Activated T-cell treated with anti-CD3 and anti-CD28 coated beads, Interleukin-2, amount 50 U/mL, for 24 hours (primary cell): ENCODE results near the gene S100A10.

Experiments used
- DNase-seq: peaks from one replicate; pipeline ENCODE4 v3.0.0-alpha.2; 2020
- H3K27ac Mint-ChIP-seq: 2 replicates; pipeline ENCODE4 v1.8.0; 2020; ENCODE audit warnings: mild to moderate bottlenecking, mixed read lengths
- H3K27me3 Mint-ChIP-seq: 2 replicates; pipeline ENCODE4 v1.8.0; 2020; ENCODE audit warnings: mixed read lengths
- H3K36me3 Mint-ChIP-seq: 2 replicates; pipeline ENCODE4 v1.8.0; 2020; ENCODE audit warnings: low read depth, mixed read lengths
- H3K4me1 Mint-ChIP-seq: 2 replicates; pipeline ENCODE4 v1.8.0; 2020; ENCODE audit warnings: low read depth, mixed read lengths
- H3K4me3 Mint-ChIP-seq: 2 replicates; pipeline ENCODE4 v1.8.0; 2020; ENCODE audit warnings: mild to moderate bottlenecking, moderate library complexity, mixed read lengths
- H3K9me3 Mint-ChIP-seq: 2 replicates; pipeline ENCODE4 v1.8.0; 2020; ENCODE audit warnings: mixed read lengths

The S100A10 gene

DNA sequence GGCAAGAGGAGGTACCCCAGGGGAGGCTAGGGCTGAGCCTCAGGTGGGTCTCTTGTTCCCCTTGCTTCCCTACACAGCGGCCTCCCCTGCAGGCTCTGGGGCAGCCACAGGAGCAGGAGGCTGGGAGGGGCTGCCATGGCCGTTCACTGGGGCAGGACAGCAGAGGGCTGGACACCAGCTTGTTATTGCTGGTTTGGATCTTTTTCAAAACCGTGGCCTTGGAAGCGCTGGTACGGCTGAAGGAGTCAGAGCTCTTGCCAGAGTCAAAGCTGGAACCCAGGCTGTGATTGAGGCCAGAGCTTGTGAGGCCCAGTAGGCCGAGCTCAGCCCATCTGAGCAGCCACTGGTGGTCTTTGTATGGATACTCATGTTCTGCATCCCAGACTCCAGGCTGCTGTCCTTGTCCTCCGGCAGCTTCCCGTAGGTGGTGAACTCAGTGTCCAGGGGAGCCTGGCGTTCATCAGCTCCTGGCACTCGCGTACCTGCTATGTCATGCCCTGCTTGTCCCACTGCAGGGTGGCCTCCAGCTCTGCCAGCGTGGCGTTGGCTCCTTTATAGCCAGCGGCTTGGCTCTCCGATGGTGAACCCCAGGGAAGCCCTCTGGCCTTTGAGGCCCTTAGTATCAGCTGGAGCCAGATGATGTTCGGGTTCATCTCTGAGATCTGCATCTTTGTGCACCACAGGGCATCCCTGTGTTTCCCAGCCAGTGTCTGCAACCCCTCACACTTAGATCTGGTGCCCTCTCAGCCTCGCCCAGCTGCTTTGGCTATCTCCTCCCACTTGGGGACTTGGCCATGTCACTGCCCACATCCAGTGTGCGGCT lies 44.1 kb downstream of the S100A10 start:
- DNase-seq = no peak

GRCh38 chr1:151948506-151948905 lies 45.2 kb downstream of the S100A10 start:
- Mint-ChIP-seq H3K9me3 (no peaks in the 10 kb centered on the region), H3K27me3 (no peaks in the 10 kb centered on the region), H3K4me3 (no peak overlapping the region), H3K27ac (no peak overlapping the region), H3K4me1 (peaks cover 34% of the 10 kb centered on the region), H3K36me3 (no peaks in the 10 kb centered on the region)
- no peak for DNase-seq

More for the DNA sequence above, 44.1 kb downstream of the S100A10 start:
- H3K27ac Mint-ChIP-seq = no peak overlapping the region
- H3K9me3 Mint-ChIP-seq = no peaks in the 10 kb centered on the region
- H3K4me3 Mint-ChIP-seq = no peak overlapping the region
- H3K36me3 Mint-ChIP-seq = no peaks in the 10 kb centered on the region
- H3K27me3 Mint-ChIP-seq = no peaks in the 10 kb centered on the region
- peaks cover 27% of the 10 kb centered on the region for H3K4me1 Mint-ChIP-seq

DNA sequence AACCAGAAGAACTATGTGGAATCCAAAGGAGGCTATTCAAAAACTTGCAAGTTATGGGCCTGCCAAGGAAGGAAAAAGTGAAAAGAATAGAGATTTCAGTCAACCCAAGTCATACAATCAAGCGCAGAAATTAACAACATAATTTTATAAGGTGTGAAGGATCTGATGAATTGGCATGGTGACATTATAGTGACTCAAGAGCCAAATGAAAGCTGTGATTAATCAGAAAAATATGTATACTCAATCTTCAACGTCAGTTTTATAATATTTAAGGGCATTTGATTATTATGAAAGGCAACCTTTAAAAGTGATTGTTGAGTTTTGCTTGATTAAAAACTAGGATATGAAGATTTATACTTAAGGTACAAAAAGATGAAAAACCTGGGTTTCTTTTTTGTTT lies 46.5 kb downstream of the S100A10 start:
- Mint-ChIP-seq H3K9me3 (no peaks in the 10 kb centered on the region), H3K27me3 (no peaks in the 10 kb centered on the region), H3K4me3 (no peak overlapping the region), H3K4me1 (peaks cover 44% of the 10 kb centered on the region), H3K27ac (peak overlapping the region; percentile 92), H3K36me3 (no peaks in the 10 kb centered on the region)
- DNase-seq = no peak

DNA sequence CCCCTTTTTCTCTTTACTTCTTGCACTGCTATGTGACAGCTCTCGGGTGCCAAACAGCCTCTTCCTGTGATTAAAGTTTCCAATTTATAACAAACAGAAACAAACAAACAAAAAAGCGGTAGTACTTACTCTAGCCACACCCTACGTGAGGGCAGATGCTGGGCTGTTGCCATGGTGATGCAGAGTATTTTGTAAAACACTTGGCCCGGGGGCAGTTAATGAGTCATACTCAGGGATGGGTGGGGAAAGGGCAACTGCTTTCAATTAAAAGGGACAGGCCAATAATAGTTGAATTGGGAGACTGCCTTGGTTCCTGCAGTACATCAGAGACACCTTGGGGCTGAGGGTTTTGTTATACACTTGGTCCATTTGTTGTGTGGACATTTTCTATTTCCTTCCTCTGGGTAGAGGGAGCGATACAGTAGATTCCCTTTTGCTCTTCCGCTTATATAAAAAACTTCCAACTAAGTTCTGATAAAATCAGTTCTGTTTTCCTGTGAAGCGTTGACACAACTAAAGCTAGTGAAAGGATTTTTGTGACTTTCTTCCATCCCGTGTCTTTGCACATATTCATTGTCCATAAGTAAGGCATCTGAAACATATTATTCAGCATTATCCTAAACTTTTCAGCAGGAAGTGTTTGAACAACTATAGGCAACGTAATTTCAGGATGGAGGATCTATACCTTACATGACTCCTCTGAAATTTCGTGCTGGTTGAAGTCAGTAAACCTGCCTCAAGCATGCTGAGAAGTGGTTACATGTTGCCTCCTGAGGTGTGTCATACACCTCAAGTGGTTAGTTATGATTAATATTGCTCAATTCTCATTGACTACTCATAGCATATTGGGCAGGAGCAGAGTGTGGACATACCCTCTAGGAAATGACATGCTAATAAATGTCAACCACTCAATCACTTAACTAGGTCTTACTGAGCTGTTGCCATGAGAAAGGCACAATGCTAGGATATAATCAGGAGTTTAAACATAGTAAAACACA lies 47.6 kb downstream of the S100A10 start:
- no peaks in the 10 kb centered on the region for H3K36me3 Mint-ChIP-seq
- peak overlapping the region; percentile 33 for H3K4me3 Mint-ChIP-seq
- peaks cover 55% of the 10 kb centered on the region for H3K4me1 Mint-ChIP-seq
- DNase-seq = peak; percentile 61
- H3K27ac Mint-ChIP-seq = peak overlapping the region; percentile 92
- no peaks in the 10 kb centered on the region for H3K9me3 Mint-ChIP-seq
- H3K27me3 Mint-ChIP-seq = no peaks in the 10 kb centered on the region

DNA sequence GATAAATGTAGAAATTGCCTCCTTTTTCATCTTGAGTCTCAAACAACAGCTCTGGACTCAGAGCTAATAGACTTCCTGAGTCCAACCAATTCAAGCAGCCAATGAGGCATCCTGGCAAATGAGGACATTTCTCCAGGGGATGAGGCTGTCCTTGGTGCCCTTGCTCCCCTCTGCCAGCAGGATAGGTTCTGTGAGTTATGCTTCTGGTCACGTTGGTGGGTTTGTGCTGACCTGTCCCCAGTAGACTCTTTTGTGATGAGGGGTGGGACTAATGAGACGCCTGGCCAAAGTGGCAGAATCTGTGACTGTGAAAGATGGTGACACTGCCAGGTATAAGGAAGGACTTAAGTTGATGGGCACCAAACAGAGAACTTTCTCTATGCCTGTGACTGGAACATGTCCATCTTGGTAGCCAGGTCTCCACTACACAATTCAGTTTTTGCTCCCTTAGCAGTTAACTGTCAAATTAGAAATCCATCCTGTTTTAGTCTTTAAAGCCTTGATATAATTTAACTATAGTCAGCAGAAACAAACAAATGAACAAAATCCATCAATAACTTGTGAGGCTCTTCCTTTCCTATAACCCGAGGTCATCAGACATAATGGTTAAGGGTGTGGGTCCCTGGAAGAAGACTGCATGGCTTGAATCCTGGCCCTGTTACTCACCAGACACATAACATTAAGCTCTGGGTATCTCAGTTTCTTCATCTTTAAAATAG lies 48.6 kb downstream of the S100A10 start:
- H3K9me3 Mint-ChIP-seq = no peaks in the 10 kb centered on the region
- no peaks in the 10 kb centered on the region for H3K27me3 Mint-ChIP-seq
- peak overlapping the region; percentile 33 for H3K4me3 Mint-ChIP-seq
- no peak for DNase-seq
- H3K27ac Mint-ChIP-seq = peak overlapping the region; percentile 92
- H3K36me3 Mint-ChIP-seq = no peaks in the 10 kb centered on the region
- H3K4me1 Mint-ChIP-seq = peaks cover 64% of the 10 kb centered on the region

GRCh38 chr1:151944126-151944856 lies 49.4 kb downstream of the S100A10 start:
- Mint-ChIP-seq H3K36me3 (no peaks in the 10 kb centered on the region), H3K9me3 (no peaks in the 10 kb centered on the region), H3K27ac (peak overlapping the region; percentile 92), H3K4me3 (no peak overlapping the region), H3K4me1 (peaks cover 66% of the 10 kb centered on the region), H3K27me3 (no peaks in the 10 kb centered on the region)
- no peak for DNase-seq

DNA sequence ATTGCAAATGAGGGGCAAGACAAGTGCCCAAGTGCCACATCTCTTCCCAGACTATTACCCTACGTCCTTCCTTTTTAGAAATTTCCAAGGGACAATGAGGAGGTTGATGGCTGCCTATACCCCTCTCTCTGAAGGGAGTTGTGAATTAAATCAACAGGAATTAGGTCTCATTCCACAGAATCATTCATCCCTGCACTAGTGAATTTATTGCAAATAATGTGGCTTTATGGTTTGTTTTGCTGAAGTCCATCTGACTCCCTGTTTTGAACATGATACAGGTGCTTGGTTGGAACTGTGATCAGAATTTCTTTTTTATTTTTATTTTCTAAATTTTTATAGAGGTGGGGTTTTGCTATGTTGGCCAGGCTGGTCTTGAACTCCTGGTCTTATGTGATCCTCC lies 50.1 kb downstream of the S100A10 start:
- H3K27me3 Mint-ChIP-seq = no peaks in the 10 kb centered on the region
- no peaks in the 10 kb centered on the region for H3K9me3 Mint-ChIP-seq
- H3K4me3 Mint-ChIP-seq = no peak overlapping the region
- no peak for DNase-seq
- H3K27ac Mint-ChIP-seq = no peak overlapping the region
- no peaks in the 10 kb centered on the region for H3K36me3 Mint-ChIP-seq
- H3K4me1 Mint-ChIP-seq = peaks cover 66% of the 10 kb centered on the region

DNA sequence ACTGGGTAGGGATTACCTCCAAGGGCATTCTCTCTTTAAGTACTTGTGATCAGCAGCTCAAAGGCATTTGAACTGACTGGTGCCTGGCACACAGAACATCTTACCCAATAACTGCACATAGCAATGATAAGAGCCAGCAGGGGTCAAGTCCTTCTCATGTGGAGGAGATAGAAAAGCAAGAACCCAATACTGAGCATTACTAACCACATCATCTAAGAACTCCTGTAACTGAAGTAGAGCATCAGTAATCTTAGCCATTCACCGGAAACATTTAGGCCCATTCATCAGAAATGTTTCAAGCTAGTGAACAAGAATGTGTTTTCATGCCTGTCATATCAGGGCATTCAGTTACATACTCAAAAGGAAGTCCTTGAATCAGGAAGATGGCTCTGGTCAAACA lies 50.8 kb downstream of the S100A10 start:
- Mint-ChIP-seq H3K4me3 (no peak overlapping the region), H3K27me3 (no peaks in the 10 kb centered on the region), H3K4me1 (peaks cover 66% of the 10 kb centered on the region), H3K9me3 (no peaks in the 10 kb centered on the region), H3K36me3 (no peaks in the 10 kb centered on the region), H3K27ac (peak overlapping the region; percentile 55)
- DNase-seq = no peak

DNA sequence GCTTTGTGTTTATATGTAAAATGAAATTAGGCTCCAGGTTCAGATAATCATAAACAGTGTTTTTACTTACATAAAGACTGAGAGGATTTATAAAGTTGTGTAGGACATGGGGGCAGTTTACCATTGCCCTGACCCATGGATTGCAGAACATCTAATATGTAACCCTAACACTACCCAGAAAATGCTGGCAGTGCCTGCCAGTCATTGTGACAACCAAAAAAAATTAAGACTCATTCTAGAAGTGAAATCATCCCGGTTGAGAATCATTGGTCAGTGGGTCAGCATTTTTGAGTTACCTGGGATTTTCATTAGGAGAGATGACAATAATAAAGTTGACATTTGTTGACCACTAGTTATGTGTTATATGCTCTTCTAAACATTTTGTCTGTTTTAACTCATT lies 53.1 kb downstream of the S100A10 start:
- Mint-ChIP-seq H3K9me3 (no peaks in the 10 kb centered on the region), H3K27ac (peak overlapping the region; percentile 94), H3K4me1 (peaks cover 49% of the 10 kb centered on the region), H3K36me3 (no peaks in the 10 kb centered on the region), H3K27me3 (no peaks in the 10 kb centered on the region), H3K4me3 (no peak overlapping the region)
- no peak for DNase-seq

GRCh38 chr1:151939779-151940178 lies 53.9 kb downstream of the S100A10 start:
- H3K27ac Mint-ChIP-seq = no peak overlapping the region
- DNase-seq = no peak
- no peaks in the 10 kb centered on the region for H3K36me3 Mint-ChIP-seq
- H3K4me1 Mint-ChIP-seq = peaks cover 41% of the 10 kb centered on the region
- no peak overlapping the region for H3K4me3 Mint-ChIP-seq
- H3K9me3 Mint-ChIP-seq = no peaks in the 10 kb centered on the region
- peaks cover 3% of the 10 kb centered on the region for H3K27me3 Mint-ChIP-seq

DNA sequence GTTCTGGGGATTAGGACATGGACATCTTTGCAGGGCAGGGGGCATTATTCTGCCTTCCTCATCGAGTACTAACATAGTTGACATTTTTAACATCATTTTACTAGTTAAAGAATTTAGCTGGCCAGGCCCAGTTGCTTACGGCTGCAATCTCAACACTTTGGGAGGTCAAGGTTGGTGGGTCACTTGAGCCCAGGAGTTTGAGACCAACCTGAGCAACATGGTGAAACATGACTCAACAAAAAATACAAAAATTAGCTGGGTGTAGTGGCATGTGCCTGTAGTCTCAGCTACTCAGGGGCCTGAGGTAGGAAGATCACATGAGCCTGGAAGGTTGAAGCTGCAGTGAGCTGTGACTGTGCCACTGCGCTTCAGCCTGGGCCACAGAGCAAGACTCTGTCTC lies 54.5 kb downstream of the S100A10 start:
- Mint-ChIP-seq H3K4me3 (no peak overlapping the region), H3K9me3 (no peaks in the 10 kb centered on the region), H3K27me3 (peaks cover 3% of the 10 kb centered on the region), H3K27ac (no peak overlapping the region), H3K4me1 (peaks cover 36% of the 10 kb centered on the region), H3K36me3 (no peaks in the 10 kb centered on the region)
- DNase-seq = no peak

DNA sequence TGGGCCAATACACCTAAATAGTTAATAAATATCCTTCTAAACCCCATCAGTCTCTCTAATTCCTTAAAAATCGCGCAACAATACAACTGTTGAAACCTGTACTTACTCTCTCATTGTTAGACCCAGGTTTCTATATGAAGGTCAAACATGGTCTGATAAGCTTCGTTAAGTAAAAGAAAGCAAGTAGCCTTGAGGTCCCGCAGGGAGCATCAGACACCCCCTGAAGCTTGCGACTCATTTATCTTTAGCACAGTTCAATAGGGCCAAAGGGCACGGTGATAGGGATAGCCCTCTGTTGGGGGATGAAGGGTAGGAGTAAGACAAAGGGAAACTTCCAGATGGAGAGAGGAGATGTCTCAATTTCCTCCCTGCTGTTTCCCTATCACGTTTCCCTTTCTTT lies 57.0 kb downstream of the S100A10 start:
- H3K9me3 Mint-ChIP-seq = no peaks in the 10 kb centered on the region

GRCh38 chr1:151935894-151936602 lies 57.6 kb downstream of the S100A10 start:
- Mint-ChIP-seq H3K27me3 (peaks cover 3% of the 10 kb centered on the region), H3K27ac (no peak overlapping the region), H3K9me3 (no peaks in the 10 kb centered on the region), H3K4me1 (peaks cover 14% of the 10 kb centered on the region), H3K36me3 (no peaks in the 10 kb centered on the region), H3K4me3 (no peak overlapping the region)
- no peak for DNase-seq

More for the DNA sequence above, 57.0 kb downstream of the S100A10 start:
- Mint-ChIP-seq H3K27ac (no peak overlapping the region), H3K4me3 (no peak overlapping the region), H3K4me1 (peaks cover 20% of the 10 kb centered on the region), H3K27me3 (peaks cover 3% of the 10 kb centered on the region), H3K36me3 (no peaks in the 10 kb centered on the region)
- no peak for DNase-seq
